IMR-90 (cell line): ENCODE results near the gene SARDH. TPM values are rescaled to one million over a fixed set of nuclear protein-coding genes. Genes with fewer than 3 reads are reported as not detected.

Source experiments
- ATAC-seq: fragments of 200-7000 bp; cut with Tn5 transposase; 2 replicates; pipeline ENCODE4 v1.9.1; 2020; ENCODE audit warnings: low read depth, mild to moderate bottlenecking, moderate library complexity
- BruUV-seq: library from RNA; stranded (reverse); fragments of 400-500 nt; replicated peaks from 2 replicates; lab custom pipeline; 2021; lab: Mats Ljungman, UMichigan
- CTCF ChIA-PET: fragments of 300-600 bp; formaldehyde crosslinking; extraction: SDS; loops from one replicate; lab custom pipeline; 2021; ENCODE audit warnings: antibody characterized with exemption; lab: Yijun Ruan, JAX
- POLR2A ChIA-PET: fragments of 300-600 bp; sonication (Branson Sonifier 250); formaldehyde crosslinking; loops from one replicate; lab custom pipeline; 2022; ENCODE audit warnings: antibody characterized with exemption; ENCODE audit not compliant: unreplicated experiment; lab: Charles Lee
- DNase-seq: peaks from one replicate; pipeline ENCODE4 v3.0.0; 2013
- H2AFZ ChIP-seq: replicated peaks from 2 replicates; pipeline ENCODE3; 2013; ENCODE audit warnings: low read length, mild to moderate bottlenecking; ENCODE audit not compliant: poor library complexity
- H2AK5ac ChIP-seq: 2 replicates; pipeline ENCODE4 v1.6.1; 2013; ENCODE audit warnings: low read depth, low read length, inconsistent platforms
- H2AK9ac ChIP-seq: replicated peaks from 2 replicates; pipeline ENCODE3; 2013; ENCODE audit warnings: mild to moderate bottlenecking, low read depth, low read length, moderate library complexity; ENCODE audit not compliant: poor library complexity
- H2BK120ac ChIP-seq: 2 replicates; pipeline ENCODE4 v1.6.1; 2013; ENCODE audit warnings: low read depth, low read length, inconsistent platforms
- H2BK15ac ChIP-seq: 3 replicates; pipeline ENCODE4 v1.6.1; 2013; ENCODE audit warnings: low read depth, low read length, inconsistent platforms
- H2BK20ac ChIP-seq: 2 replicates; pipeline ENCODE4 v1.6.1; 2013; ENCODE audit warnings: low read depth, mild to moderate bottlenecking, inconsistent platforms, low read length, moderate library complexity
- H2BK5ac ChIP-seq: 2 replicates; pipeline ENCODE4 v1.6.1; 2013; ENCODE audit warnings: mild to moderate bottlenecking, low read depth, low read length, inconsistent platforms; ENCODE audit not compliant: poor library complexity, severe bottlenecking
- H3K14ac ChIP-seq: replicated peaks from 2 replicates; pipeline ENCODE4 v1.6.1; 2013; ENCODE audit warnings: low read depth, low read length, inconsistent platforms
- H3K18ac ChIP-seq: 2 replicates; pipeline ENCODE4 v1.6.1; 2013; ENCODE audit warnings: low read depth, low read length, control low read depth
- H3K23ac ChIP-seq: 2 replicates; pipeline ENCODE4 v1.6.1; 2013; ENCODE audit warnings: low read depth, low read length, inconsistent platforms
- H3K27ac ChIP-seq: 2 replicates; pipeline ENCODE4 v1.5.1; 2013; ENCODE audit warnings: mild to moderate bottlenecking, control low read depth, low read length; ENCODE audit not compliant: insufficient read depth
- H3K27me3 ChIP-seq: 2 replicates; pipeline ENCODE4 v1.6.1; 2013; ENCODE audit warnings: low read length; ENCODE audit not compliant: control insufficient read depth, insufficient read depth
- H3K36me3 ChIP-seq: 2 replicates; pipeline ENCODE4 v1.6.1; 2013; ENCODE audit warnings: low read length, mixed read lengths; ENCODE audit not compliant: control insufficient read depth, insufficient read depth
- H3K4ac ChIP-seq: 2 replicates; pipeline ENCODE4 v1.6.1; 2013; ENCODE audit warnings: low read depth, low read length, inconsistent platforms
- H3K4me1 ChIP-seq: 2 replicates; pipeline ENCODE4 v1.6.1; 2013; ENCODE audit warnings: low read length, mixed read lengths; ENCODE audit not compliant: control insufficient read depth, insufficient read depth
- H3K4me2 ChIP-seq: 2 replicates; pipeline ENCODE4 v1.6.1; 2013; ENCODE audit warnings: low read depth, mild to moderate bottlenecking, control low read depth, low read length, moderate library complexity
- H3K4me3 ChIP-seq: 2 replicates; pipeline ENCODE4 v1.5.1; 2013; ENCODE audit warnings: low read depth, mild to moderate bottlenecking, control low read depth, low read length, moderate library complexity; ENCODE audit not compliant: insufficient read depth
- H3K56ac ChIP-seq: 2 replicates; pipeline ENCODE4 v1.6.1; 2013; ENCODE audit warnings: low read length, inconsistent platforms; ENCODE audit not compliant: insufficient read depth; ENCODE audit errors: extremely low read depth
- H3K79me1 ChIP-seq, 2 experiments: 2 replicates each; pipeline ENCODE4 v1.6.1; 2013; ENCODE audit warnings: low read length in 2 of 2, inconsistent platforms in 1 of 2, low read depth in 1 of 2
- H3K9ac ChIP-seq: 2 replicates; pipeline ENCODE4 v1.6.1; 2013; ENCODE audit warnings: low read depth, low read length, control low read depth
- H3K9me1 ChIP-seq: 2 replicates; pipeline ENCODE4 v1.6.1; 2013; ENCODE audit warnings: low read length, inconsistent platforms; ENCODE audit not compliant: insufficient read depth
- H3K9me3 ChIP-seq: 2 replicates; pipeline ENCODE4 v1.6.1; 2013; ENCODE audit warnings: low read length; ENCODE audit not compliant: control insufficient read depth, insufficient read depth
- H4K20me1 ChIP-seq: 2 replicates; pipeline ENCODE4 v1.6.1; 2013; ENCODE audit warnings: low read length, inconsistent platforms; ENCODE audit not compliant: insufficient read depth
- H4K5ac ChIP-seq: 2 replicates; pipeline ENCODE4 v1.6.1; 2013; ENCODE audit warnings: mild to moderate bottlenecking, low read depth, low read length, control low read depth
- H4K8ac ChIP-seq, 2 experiments: 2 replicates each; pipeline ENCODE4 v1.6.1; 2013; ENCODE audit warnings: low read depth in 2 of 2, low read length in 2 of 2, control low read depth in 1 of 2, inconsistent platforms in 1 of 2
- H4K91ac ChIP-seq: 2 replicates; pipeline ENCODE4 v1.6.1; 2013; ENCODE audit warnings: low read depth, low read length, inconsistent platforms; ENCODE audit not compliant: insufficient read depth
- BHLHE40 ChIP-seq: fragments of 150-350 bp; IDR thresholded peaks from 2 replicates; pipeline ENCODE4 v1.6.1; 2016; ENCODE audit warnings: mild to moderate bottlenecking, low read depth, low read length
- CEBPB ChIP-seq: IDR thresholded peaks from 2 replicates; pipeline ENCODE4 v1.6.1; 2012; ENCODE audit warnings: low read depth, low read length, improper control_type of control experiment
- CHD1 ChIP-seq: IDR thresholded peaks from 2 replicates; pipeline ENCODE4 v1.6.1; 2012; ENCODE audit warnings: low read depth, low read length, improper control_type of control experiment
- CTCF ChIP-seq: conservative IDR thresholded peaks from 2 replicates; pipeline ENCODE4 v1.5.1; 2012; ENCODE audit warnings: mild to moderate bottlenecking, low read depth, low read length, improper control_type of control experiment
- ELK1 ChIP-seq: fragments of 150-350 bp; IDR thresholded peaks from 2 replicates; pipeline ENCODE4 v1.6.1; 2016; ENCODE audit warnings: low read depth, mild to moderate bottlenecking, low read length, moderate library complexity, borderline replicate concordance
- MAFK ChIP-seq: IDR thresholded peaks from 2 replicates; pipeline ENCODE4 v1.6.1; 2012; ENCODE audit warnings: low read depth, low read length, improper control_type of control experiment
- MAZ ChIP-seq: IDR thresholded peaks from 2 replicates; pipeline ENCODE4 v1.6.1; 2012; ENCODE audit warnings: low read depth, mild to moderate bottlenecking, low read length, improper control_type of control experiment, moderate library complexity, borderline replicate concordance
- MXI1 ChIP-seq: IDR thresholded peaks from 2 replicates; pipeline ENCODE4 v1.6.1; 2012; ENCODE audit warnings: low read depth, mild to moderate bottlenecking, low read length, moderate library complexity, borderline replicate concordance
- NFE2L2 ChIP-seq: fragments of 150-350 bp; IDR thresholded peaks from 2 replicates; pipeline ENCODE4 v1.6.1; 2016; ENCODE audit warnings: low read depth, mild to moderate bottlenecking, low read length
- POLR2A ChIP-seq: IDR thresholded peaks from 2 replicates; pipeline ENCODE4 v1.6.1; 2012; ENCODE audit warnings: mild to moderate bottlenecking, low read depth, low read length
- RAD21 ChIP-seq: IDR thresholded peaks from 2 replicates; pipeline ENCODE4 v1.6.1; 2012; ENCODE audit warnings: low read length, improper control_type of control experiment
- RCOR1 ChIP-seq: IDR thresholded peaks from 2 replicates; pipeline ENCODE4 v1.6.1; 2012; ENCODE audit warnings: mild to moderate bottlenecking, low read length, improper control_type of control experiment; ENCODE audit not compliant: insufficient replicate concordance
- RFX5 ChIP-seq: IDR thresholded peaks from 2 replicates; pipeline ENCODE4 v1.8.0; 2012; ENCODE audit warnings: low read depth, mild to moderate bottlenecking, low read length, moderate library complexity
- SMC3 ChIP-seq: fragments of 150-350 bp; IDR thresholded peaks from 2 replicates; pipeline ENCODE4 v1.6.1; 2016; ENCODE audit warnings: low read depth, mild to moderate bottlenecking, antibody characterized with exemption, low read length, moderate library complexity
- WGBS, 2 experiments: methylation state at CpG; one replicate each; pipeline versions ENCODE4 v1.1.5 to v1.1.7; 2013; ENCODE audit warnings: missing lambda C conversion rate in 2 of 2; ENCODE audit not compliant: insufficient read length in 1 of 2; ENCODE audit errors: extremely low coverage in 2 of 2; 5-methylcytosine and 5-hydroxymethylcytosine counted together
- dilution Hi-C: fragments of 300-500 bp; cut with HindIII; formaldehyde crosslinking; loops from one replicate; pipeline ENCODE4 v1.14.3; 2018; ENCODE audit warnings: low sequenced_read_pairs; ENCODE audit not compliant: unreplicated experiment
- in situ Hi-C: fragments of 300-500 bp; cut with MboI; formaldehyde crosslinking; loops from 3 replicates; pipeline ENCODE4 v1.14.3; 2019; ENCODE audit warnings: low sequenced_read_pairs, inconsistent platforms, mixed read lengths
- intact Hi-C: fragments of 100-400 bp; cut with micrococcal nuclease; formaldehyde crosslinking; loops from 2 replicates; pipeline ENCODE4 v1.10.0; 2022
- polyA plus RNA-seq, 3 experiments: library from polyadenylated mRNA; depleted of rRNA; stranded (reverse); fragments of >200 nt; gene quantifications; 2 replicates each; pipeline ENCODE4 v1.2.3, GENCODE V29; 2012; ENCODE audit warnings: low replicate concordance in 1 of 3
- total RNA-seq: library from RNA; depleted of rRNA; stranded (reverse); fragments of >200 nt; gene quantifications from 2 replicates; pipeline ENCODE4 v1.2.3, GENCODE V29; 2012

SARDH gene
- total and polyA plus RNA-seq, 2 of the 4 experiments (the other 2 are of a cell fraction) = 5.0 to 7.5 TPM

GRCh38 chr9:133635533-133636531 lies 102.3 kb downstream of the SARDH start, which contains the start of gene DBH:
TSS of gene DBH (plus strand) at chr9:133636363. CDS start at chr9:133636372, 9 bp downstream.
- dilution Hi-C loops (no loop called here), intact Hi-C loops (no loop called here), in situ Hi-C loops (no loop called here)
- no peak within 1 kb of the TSS for H3K14ac ChIP-seq
- H3K18ac ChIP-seq = no peak within 1 kb of the TSS
- no peaks in the 10 kb centered on the region for H3K79me1 ChIP-seq
- no peak within 1 kb of the TSS for H2BK20ac ChIP-seq
- H3K9me3 ChIP-seq = no peaks in the 10 kb centered on the region
- no TSS peak for BruUV-seq
- H2BK15ac ChIP-seq = no peak within 1 kb of the TSS
- H3K56ac ChIP-seq = no peak within 1 kb of the TSS
- no peaks in the 10 kb centered on the region for H3K9me1 ChIP-seq
- POLR2A ChIA-PET = no interaction called here
- no peak within 1 kb of the TSS for H4K8ac ChIP-seq
- no peak within 1 kb of the TSS for H4K91ac ChIP-seq
- H3K27ac ChIP-seq = no peak within 1 kb of the TSS
- H3K4ac ChIP-seq = no peak within 1 kb of the TSS
- CTCF ChIA-PET = no interaction called here
- H3K36me3 ChIP-seq = no peaks in the 10 kb centered on the region
- H2BK5ac ChIP-seq = no peak within 1 kb of the TSS
- no peak for ATAC-seq
- H4K20me1 ChIP-seq = no peaks in the 10 kb centered on the region
- no peak within 1 kb of the TSS for H3K9ac ChIP-seq
- peaks cover 72% of the 10 kb centered on the region for H3K27me3 ChIP-seq
- no peak within 1 kb of the TSS for H4K5ac ChIP-seq
- H3K4me1 ChIP-seq = no peaks in the 10 kb centered on the region
- H3K4me3 ChIP-seq = no peak within 1 kb of the TSS
- no peak within 1 kb of the TSS for H2AFZ ChIP-seq
- DNase-seq = no peak
- no peak within 1 kb of the TSS for H2BK120ac ChIP-seq
- WGBS, 2 experiments = 67% methylated on average over 9 of the region's 24 CpGs; no CpG with 5 or more reads in 1 of the 2 experiments
- no peak within 1 kb of the TSS for H3K23ac ChIP-seq
- H3K4me2 ChIP-seq = no peak within 1 kb of the TSS
- no peak within 1 kb of the TSS for H2AK5ac ChIP-seq
- no peak within 1 kb of the TSS for H2AK9ac ChIP-seq
- TF ChIP-seq POLR2A (no peak), SMC3 (no peak), RFX5 (no peak), BHLHE40 (no peak), MAFK (no peak), MAZ (no peak), ELK1 (no peak), CHD1 (no peak), NFE2L2 (no peak), CEBPB (no peak), MXI1 (no peak), RAD21 (no peak), RCOR1 (no peak), CTCF (no peak)
